HG03469 (cell line): ENCODE results near the gene OSBPL10.
A peak's percentile ranks its signal among the peaks of the same experiment; 100 is the strongest.

ENCODE experiments used
- ATAC-seq: cut with Tn5 transposase; IDR thresholded peaks from one replicate; pipeline ENCODE4 v1.9.1; 2021; ENCODE audit warnings: mild to moderate bottlenecking, moderate library complexity, moderate number of reproducible peaks; ENCODE audit not compliant: unreplicated experiment

The OSBPL10 gene

GRCh38 chr3:31635545-31635944 is 345.5 kb downstream of the OSBPL10 start:
- ATAC-seq, result peak; percentile 47

- ATAC-seq, result no peak
These were observed 346.6 kb downstream of the OSBPL10 start for GRCh38 chr3:31634476-31634875.

GRCh38 chr3:31629054-31629453 is 352.0 kb downstream of the OSBPL10 start:
- ATAC-seq, result no peak

GRCh38 chr3:31625358-31625757 is 355.7 kb downstream of the OSBPL10 start:
- ATAC-seq, result no peak

- ATAC-seq, result no peak
These were observed 356.9 kb downstream of the OSBPL10 start for GRCh38 chr3:31624083-31624709.

GRCh38 chr3:31622636-31623288 is 358.3 kb downstream of the OSBPL10 start:
- peak; percentile 44 for ATAC-seq

- ATAC-seq, result no peak
These were observed 359.7 kb downstream of the OSBPL10 start for GRCh38 chr3:31621314-31621713.

GRCh38 chr3:31620656-31621055 is 360.4 kb downstream of the OSBPL10 start:
- no peak for ATAC-seq

- no peak for ATAC-seq
These were observed 364.4 kb downstream of the OSBPL10 start for GRCh38 chr3:31616711-31617110.

- no peak for ATAC-seq
These were observed 365.8 kb downstream of the OSBPL10 start for GRCh38 chr3:31615071-31615875.

- ATAC-seq, result no peak
These were observed 366.7 kb downstream of the OSBPL10 start for GRCh38 chr3:31614162-31614921.

GRCh38 chr3:31613654-31614053 is 367.4 kb downstream of the OSBPL10 start:
- ATAC-seq, result no peak

- no peak for ATAC-seq
These were observed 367.9 kb downstream of the OSBPL10 start for GRCh38 chr3:31613177-31613576.
